ENCODE measurements around the gene PRKCE.

- TF ChIP-seq, protein P1, sequence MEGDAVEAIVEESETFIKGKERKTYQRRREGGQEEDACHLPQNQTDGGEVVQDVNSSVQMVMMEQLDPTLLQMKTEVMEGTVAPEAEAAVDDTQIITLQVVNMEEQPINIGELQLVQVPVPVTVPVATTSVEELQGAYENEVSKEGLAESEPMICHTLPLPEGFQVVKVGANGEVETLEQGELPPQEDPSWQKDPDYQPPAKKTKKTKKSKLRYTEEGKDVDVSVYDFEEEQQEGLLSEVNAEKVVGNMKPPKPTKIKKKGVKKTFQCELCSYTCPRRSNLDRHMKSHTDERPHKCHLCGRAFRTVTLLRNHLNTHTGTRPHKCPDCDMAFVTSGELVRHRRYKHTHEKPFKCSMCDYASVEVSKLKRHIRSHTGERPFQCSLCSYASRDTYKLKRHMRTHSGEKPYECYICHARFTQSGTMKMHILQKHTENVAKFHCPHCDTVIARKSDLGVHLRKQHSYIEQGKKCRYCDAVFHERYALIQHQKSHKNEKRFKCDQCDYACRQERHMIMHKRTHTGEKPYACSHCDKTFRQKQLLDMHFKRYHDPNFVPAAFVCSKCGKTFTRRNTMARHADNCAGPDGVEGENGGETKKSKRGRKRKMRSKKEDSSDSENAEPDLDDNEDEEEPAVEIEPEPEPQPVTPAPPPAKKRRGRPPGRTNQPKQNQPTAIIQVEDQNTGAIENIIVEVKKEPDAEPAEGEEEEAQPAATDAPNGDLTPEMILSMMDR (conservative IDR thresholded peaks at IDR 0.05), result no peak
- no peak for TF ChIP-seq EZH2 (IDR thresholded peaks at IDR 0.05; ENCODE audit: low read depth)
Observed at GRCh38 chr2:45896311-45896710, 244.8 kb downstream of the PRKCE start.
